Stimulated activated CD4-positive, alpha-beta T cell treated with anti-CD3 and anti-CD28 coated beads, Interleukin-12 subunit alpha, Interleukin-12 subunit beta, amount 100 ng/mL, for 24 hours (primary cell): ENCODE measurements around the gene PNPLA2.

ENCODE experiments used
- DNase-seq, 2 experiments: peaks; one replicate each; pipeline ENCODE4 v3.0.0-alpha.2; 2020; ENCODE audit warnings: low read depth in 2 of 2

The PNPLA2 gene

GRCh38 chr11:873706-874105 is 55.0 kb downstream of the PNPLA2 start:
- no peak for DNase-seq
